Measurements from ENCODE around the gene CIP2A.

Gene CIP2A

DNA sequence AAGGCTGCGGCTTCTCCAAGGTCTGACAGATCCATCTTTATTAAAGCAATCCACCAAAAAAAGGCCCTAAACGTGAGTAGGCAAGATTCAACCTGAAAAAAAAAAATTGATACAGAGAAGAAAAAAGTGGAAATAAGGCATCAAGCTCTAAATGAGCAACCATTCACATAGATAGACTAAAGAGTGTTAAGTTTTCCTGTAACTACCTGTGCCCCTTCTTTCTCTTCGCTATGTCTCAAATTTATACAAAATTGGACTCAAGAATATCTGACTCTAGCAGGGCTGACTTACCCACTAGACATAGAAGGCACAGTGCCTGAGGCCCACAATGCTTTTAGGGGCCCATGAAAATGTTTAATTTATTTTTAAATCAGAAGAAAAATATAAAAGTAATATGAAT, 78.7 kb downstream of the CIP2A start, which contains the start of gene MYH15:
Gene MYH15 (minus strand): TSS at position 101 of the 400 bp plus-strand sequence. CDS start 66 bp downstream, at position 35.
- H3K36me3 ChIP-seq (replicated peaks; ENCODE audit: insufficient read depth, low read length) = no peaks in the 10 kb centered on the region
- H3K9ac ChIP-seq (ENCODE audit: low read length) = no peak within 1 kb of the TSS
- no peak within 1 kb of the TSS for H3K4me3 ChIP-seq (ENCODE audit: low read length)
- H3K27me3 ChIP-seq (replicated peaks; ENCODE audit: insufficient read depth, low read length) = no peaks in the 10 kb centered on the region
- H3K79me2 ChIP-seq (ENCODE audit: low read length) = no peaks in the 10 kb centered on the region
- TF ChIP-seq EZH2phosphoT487 (IDR thresholded peaks at IDR 0.05; ENCODE audit: low read length) (no peak), EZH2 (optimal IDR thresholded peaks at IDR 0.05; ENCODE audit: low read depth, low read length) (no peak), CTCF (IDR thresholded peaks at IDR 0.05; ENCODE audit: low read length) (no peak)
- DNase-seq = no peak
- H3K4me2 ChIP-seq (ENCODE audit: low read depth, low read length) = no peak within 1 kb of the TSS
- H3F3A ChIP-seq (ENCODE audit: insufficient read depth, low read length) = no peaks in the 10 kb centered on the region
- H3K9me2 ChIP-seq (replicated peaks; ENCODE audit: insufficient read depth, low read length) = no peaks in the 10 kb centered on the region
- no peak within 1 kb of the TSS for H3K27ac ChIP-seq (ENCODE audit: low read length)
- no peaks in the 10 kb centered on the region for H3K9me3 ChIP-seq (replicated peaks; ENCODE audit: insufficient read depth, low read length)
- no peaks in the 10 kb centered on the region for H4K20me1 ChIP-seq (ENCODE audit: insufficient read depth, low read length)
- no peak within 1 kb of the TSS for H2AFZ ChIP-seq (ENCODE audit: low read length)
- H3K4me1 ChIP-seq (ENCODE audit: low read length) = 0 out of 2 replicates have a peak, but pooled peaks cover 5% of the 10 kb centered on the region

- no peaks in the 10 kb centered on the region for H3K9me2 ChIP-seq (replicated peaks; ENCODE audit: insufficient read depth, low read length)
- no peak for TF ChIP-seq EZH2 (optimal IDR thresholded peaks at IDR 0.05; ENCODE audit: low read depth, low read length)
- no peak for TF ChIP-seq EZH2phosphoT487 (IDR thresholded peaks at IDR 0.05; ENCODE audit: low read length)
- TF ChIP-seq CTCF (IDR thresholded peaks at IDR 0.05; ENCODE audit: low read length) = no peak
- no peaks in the 10 kb centered on the region for H3K79me2 ChIP-seq (ENCODE audit: low read length)
- no peaks in the 10 kb centered on the region for H3K36me3 ChIP-seq (replicated peaks; ENCODE audit: insufficient read depth, low read length)
- H3K9me3 ChIP-seq (replicated peaks; ENCODE audit: insufficient read depth, low read length) = no peaks in the 10 kb centered on the region
- H3K27ac ChIP-seq (ENCODE audit: low read length) = no peak overlapping the region
- H3F3A ChIP-seq (ENCODE audit: insufficient read depth, low read length) = no peaks in the 10 kb centered on the region
- 0 out of 2 replicates have a peak, but pooled peaks cover 5% of the 10 kb centered on the region for H3K4me1 ChIP-seq (ENCODE audit: low read length)
- H3K27me3 ChIP-seq (replicated peaks; ENCODE audit: insufficient read depth, low read length) = no peaks in the 10 kb centered on the region
- no peak for DNase-seq
- H4K20me1 ChIP-seq (ENCODE audit: insufficient read depth, low read length) = no peaks in the 10 kb centered on the region
- no peak overlapping the region for H3K9ac ChIP-seq (ENCODE audit: low read length)
- no peak overlapping the region for H3K4me3 ChIP-seq (ENCODE audit: low read length)
- H3K4me2 ChIP-seq (ENCODE audit: low read depth, low read length) = no peak overlapping the region
- H2AFZ ChIP-seq (ENCODE audit: low read length) = no peak overlapping the region
Observed at GRCh38 chr3:108509871-108510270, 79.4 kb downstream of the CIP2A start.

DNA sequence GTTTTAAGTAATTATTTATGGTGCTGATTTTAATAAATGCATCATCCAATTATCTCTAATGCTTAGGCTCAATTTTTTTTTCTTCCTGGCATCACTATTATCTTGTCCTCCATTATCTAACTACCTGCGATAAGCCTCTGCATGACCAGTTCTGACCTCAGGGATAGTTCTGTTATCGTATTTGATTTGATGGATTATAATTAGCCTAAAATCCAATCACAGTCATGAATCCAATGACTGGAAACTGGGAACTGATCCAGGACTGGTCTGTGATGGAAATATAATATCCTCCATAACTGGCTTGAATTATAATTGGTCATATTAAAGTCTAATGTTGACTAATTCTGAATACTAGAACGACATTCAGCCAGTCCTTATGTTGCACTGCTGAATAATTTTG, 80.0 kb downstream of the CIP2A start:
- no peak overlapping the region for H3K4me2 ChIP-seq (ENCODE audit: low read depth, low read length)
- H3K9me3 ChIP-seq (replicated peaks; ENCODE audit: insufficient read depth, low read length) = no peaks in the 10 kb centered on the region
- DNase-seq = no peak
- H3K27me3 ChIP-seq (replicated peaks; ENCODE audit: insufficient read depth, low read length) = no peaks in the 10 kb centered on the region
- no peaks in the 10 kb centered on the region for H3F3A ChIP-seq (ENCODE audit: insufficient read depth, low read length)
- H2AFZ ChIP-seq (ENCODE audit: low read length) = no peak overlapping the region
- H3K4me3 ChIP-seq (ENCODE audit: low read length) = no peak overlapping the region
- H4K20me1 ChIP-seq (ENCODE audit: insufficient read depth, low read length) = no peaks in the 10 kb centered on the region
- no peak overlapping the region for H3K9ac ChIP-seq (ENCODE audit: low read length)
- no peak overlapping the region for H3K27ac ChIP-seq (ENCODE audit: low read length)
- no peaks in the 10 kb centered on the region for H3K36me3 ChIP-seq (replicated peaks; ENCODE audit: insufficient read depth, low read length)
- TF ChIP-seq EZH2 (optimal IDR thresholded peaks at IDR 0.05; ENCODE audit: low read depth, low read length) (no peak), EZH2phosphoT487 (IDR thresholded peaks at IDR 0.05; ENCODE audit: low read length) (no peak)
- H3K4me1 ChIP-seq (ENCODE audit: low read length) = 0 out of 2 replicates have a peak, but pooled peaks cover 5% of the 10 kb centered on the region
- H3K9me2 ChIP-seq (replicated peaks; ENCODE audit: insufficient read depth, low read length) = no peaks in the 10 kb centered on the region
- no peaks in the 10 kb centered on the region for H3K79me2 ChIP-seq (ENCODE audit: low read length)

GRCh38 chr3:108507902-108508301, 81.3 kb downstream of the CIP2A start:
- H3K27me3 ChIP-seq (replicated peaks; ENCODE audit: insufficient read depth, low read length) = no peaks in the 10 kb centered on the region
- 0 out of 2 replicates have a peak, but pooled peaks cover under 1% of the 10 kb centered on the region for H3K4me1 ChIP-seq (ENCODE audit: low read length)
- H3K9me3 ChIP-seq (replicated peaks; ENCODE audit: insufficient read depth, low read length) = no peaks in the 10 kb centered on the region
- H3K36me3 ChIP-seq (replicated peaks; ENCODE audit: insufficient read depth, low read length) = no peaks in the 10 kb centered on the region
- no peak overlapping the region for H3K4me2 ChIP-seq (ENCODE audit: low read depth, low read length)
- no peaks in the 10 kb centered on the region for H3K9me2 ChIP-seq (replicated peaks; ENCODE audit: insufficient read depth, low read length)
- H3K9ac ChIP-seq (ENCODE audit: low read length) = no peak overlapping the region
- H4K20me1 ChIP-seq (ENCODE audit: insufficient read depth, low read length) = no peaks in the 10 kb centered on the region
- H3K4me3 ChIP-seq (ENCODE audit: low read length) = no peak overlapping the region
- TF ChIP-seq CTCF (IDR thresholded peaks at IDR 0.05; ENCODE audit: low read length) (no peak), EZH2phosphoT487 (IDR thresholded peaks at IDR 0.05; ENCODE audit: low read length) (no peak), EZH2 (optimal IDR thresholded peaks at IDR 0.05; ENCODE audit: low read depth, low read length) (no peak)
- no peaks in the 10 kb centered on the region for H3F3A ChIP-seq (ENCODE audit: insufficient read depth, low read length)
- H3K79me2 ChIP-seq (ENCODE audit: low read length) = no peaks in the 10 kb centered on the region
- DNase-seq = no peak
- H3K27ac ChIP-seq (ENCODE audit: low read length) = no peak overlapping the region
- H2AFZ ChIP-seq (ENCODE audit: low read length) = no peak overlapping the region

All from MM.1S (cell line).